ENCODE measurements around the gene PLP2.
"Not testable (repeated sequence)": the region's sequence is repeated elsewhere in the genome, so short reads cannot be mapped to it uniquely, and the experiment has no call there.

Gene PLP2

DNA sequence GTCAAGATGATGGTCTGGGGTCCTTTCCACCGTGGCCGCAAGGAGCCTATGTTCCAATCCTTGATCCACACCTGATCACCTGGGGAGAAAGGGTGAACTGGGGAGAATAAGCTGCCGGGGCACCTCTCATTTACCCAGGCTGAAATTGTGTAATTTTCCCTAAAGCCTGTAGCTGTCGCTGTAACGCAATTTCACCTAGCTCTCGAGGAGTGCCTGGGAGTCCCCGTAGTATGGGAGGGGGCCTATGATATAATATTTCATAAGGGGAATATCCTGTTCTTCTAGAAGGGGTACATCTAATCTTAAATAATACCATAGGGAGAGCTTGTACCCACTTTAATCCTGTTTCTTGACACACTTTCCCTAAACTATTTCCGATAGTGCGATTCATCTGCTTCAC is 29.4 kb upstream of the PLP2 start:
- H3K79me2 ChIP-seq (ENCODE audit: insufficient read depth, low read length); H2AFZ ChIP-seq (ENCODE audit: low read length); H3K36me3 ChIP-seq (ENCODE audit: insufficient read depth, low read length); H3K9me3 ChIP-seq (ENCODE audit: low read length); H3K4me1 ChIP-seq (ENCODE audit: insufficient read depth, low read length, severe bottlenecking); H4K20me1 ChIP-seq (ENCODE audit: insufficient read depth, low read length); H3K9ac ChIP-seq (ENCODE audit: low read length); H3F3A ChIP-seq (ENCODE audit: insufficient read depth, low read length); H3K9me2 ChIP-seq (ENCODE audit: low read depth, low read length); H3K27ac ChIP-seq (ENCODE audit: low read depth, low read length, poor library complexity, severe bottlenecking); H3K4me2 ChIP-seq (ENCODE audit: low read length); H3K4me3 ChIP-seq (ENCODE audit: low read depth, low read length, poor library complexity, severe bottlenecking); H3K27me3 ChIP-seq (ENCODE audit: insufficient read depth, low read length): not testable (repeated sequence)
- TF ChIP-seq CTCF (IDR thresholded peaks at IDR 0.05; ENCODE audit: low read length), result peak; percentile 45

GRCh38 chrX:49143154-49143553 is 28.5 kb upstream of the PLP2 start:
- not testable (repeated sequence) for H3K4me2 ChIP-seq (ENCODE audit: low read length); H3K79me2 ChIP-seq (ENCODE audit: insufficient read depth, low read length); H3K36me3 ChIP-seq (ENCODE audit: insufficient read depth, low read length); H3K27me3 ChIP-seq (ENCODE audit: insufficient read depth, low read length); H3K27ac ChIP-seq (ENCODE audit: low read depth, low read length, poor library complexity, severe bottlenecking); H4K20me1 ChIP-seq (ENCODE audit: insufficient read depth, low read length); H3F3A ChIP-seq (ENCODE audit: insufficient read depth, low read length); H3K9ac ChIP-seq (ENCODE audit: low read length); H2AFZ ChIP-seq (ENCODE audit: low read length); H3K4me1 ChIP-seq (ENCODE audit: insufficient read depth, low read length, severe bottlenecking); H3K9me3 ChIP-seq (ENCODE audit: low read length); H3K4me3 ChIP-seq (ENCODE audit: low read depth, low read length, poor library complexity, severe bottlenecking); H3K9me2 ChIP-seq (ENCODE audit: low read depth, low read length)

DNA sequence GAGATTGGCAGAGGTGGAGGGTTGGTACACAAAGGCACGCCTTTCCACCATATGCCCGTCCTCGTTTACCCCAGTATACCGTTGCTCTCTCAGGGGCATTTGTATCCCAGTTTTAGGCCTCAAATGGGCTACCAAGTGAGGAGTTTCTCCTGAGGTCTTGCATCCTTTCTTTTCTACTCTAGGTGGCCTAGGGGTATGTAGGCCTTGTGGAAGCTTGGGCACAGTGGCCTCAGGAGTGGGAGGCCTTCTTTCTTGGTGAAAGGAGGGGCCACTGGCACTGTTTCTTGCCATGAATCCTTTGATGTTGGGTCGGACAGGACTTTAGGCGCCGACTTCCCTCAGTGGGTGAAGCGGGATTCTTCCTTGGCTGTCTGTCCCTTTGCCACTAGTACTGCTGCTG is 24.4 kb upstream of the PLP2 start:
- no peaks in the 10 kb centered on the region; the same call in 1 of the 2 replicates for H3K36me3 ChIP-seq (ENCODE audit: insufficient read depth, low read length)
- peaks cover 3% of the 10 kb centered on the region for H3K4me1 ChIP-seq (ENCODE audit: insufficient read depth, low read length, severe bottlenecking)
- no peak overlapping the region for H3K4me3 ChIP-seq (ENCODE audit: low read depth, low read length, poor library complexity, severe bottlenecking)
- H4K20me1 ChIP-seq (ENCODE audit: insufficient read depth, low read length), result no peaks in the 10 kb centered on the region
- no peaks in the 10 kb centered on the region for H3K27me3 ChIP-seq (ENCODE audit: insufficient read depth, low read length)
- no peaks in the 10 kb centered on the region for H3K9me2 ChIP-seq (ENCODE audit: low read depth, low read length)
- no peaks in the 10 kb centered on the region for H3F3A ChIP-seq (ENCODE audit: insufficient read depth, low read length)
- TF ChIP-seq CTCF (IDR thresholded peaks at IDR 0.05; ENCODE audit: low read length), result no peak
- TF ChIP-seq EZH2 (IDR thresholded peaks at IDR 0.05; ENCODE audit: borderline replicate concordance, low read length), result no peak
- H2AFZ ChIP-seq (ENCODE audit: low read length), result no peak overlapping the region
- no peaks in the 10 kb centered on the region for H3K79me2 ChIP-seq (ENCODE audit: insufficient read depth, low read length)
- no peaks in the 10 kb centered on the region for H3K9me3 ChIP-seq (ENCODE audit: low read length)
- no peak overlapping the region for H3K4me2 ChIP-seq (ENCODE audit: low read length)
- no peak overlapping the region for H3K9ac ChIP-seq (ENCODE audit: low read length)
- no peak overlapping the region for H3K27ac ChIP-seq (ENCODE audit: low read depth, low read length, poor library complexity, severe bottlenecking)

GRCh38 chrX:49147936-49148335 is 23.8 kb upstream of the PLP2 start:
- Histone ChIP-seq H3K27ac (ENCODE audit: low read depth, low read length, poor library complexity, severe bottlenecking) (no peak overlapping the region), H3K79me2 (ENCODE audit: insufficient read depth, low read length) (no peaks in the 10 kb centered on the region), H3K4me3 (ENCODE audit: low read depth, low read length, poor library complexity, severe bottlenecking) (no peak overlapping the region), H2AFZ (ENCODE audit: low read length) (no peak overlapping the region), H3K9ac (ENCODE audit: low read length) (no peak overlapping the region), H3K4me1 (ENCODE audit: insufficient read depth, low read length, severe bottlenecking) (peaks cover 3% of the 10 kb centered on the region), H3K9me3 (ENCODE audit: low read length) (no peaks in the 10 kb centered on the region), H4K20me1 (ENCODE audit: insufficient read depth, low read length) (no peaks in the 10 kb centered on the region), H3K4me2 (ENCODE audit: low read length) (no peak overlapping the region), H3F3A (ENCODE audit: insufficient read depth, low read length) (no peaks in the 10 kb centered on the region), H3K9me2 (ENCODE audit: low read depth, low read length) (no peaks in the 10 kb centered on the region), H3K27me3 (ENCODE audit: insufficient read depth, low read length) (no peaks in the 10 kb centered on the region), H3K36me3 (ENCODE audit: insufficient read depth, low read length) (no peaks in the 10 kb centered on the region; the same call in 1 of the 2 replicates)
- TF ChIP-seq CTCF (IDR thresholded peaks at IDR 0.05; ENCODE audit: low read length) (no peak), EZH2 (IDR thresholded peaks at IDR 0.05; ENCODE audit: borderline replicate concordance, low read length) (no peak)

DNA sequence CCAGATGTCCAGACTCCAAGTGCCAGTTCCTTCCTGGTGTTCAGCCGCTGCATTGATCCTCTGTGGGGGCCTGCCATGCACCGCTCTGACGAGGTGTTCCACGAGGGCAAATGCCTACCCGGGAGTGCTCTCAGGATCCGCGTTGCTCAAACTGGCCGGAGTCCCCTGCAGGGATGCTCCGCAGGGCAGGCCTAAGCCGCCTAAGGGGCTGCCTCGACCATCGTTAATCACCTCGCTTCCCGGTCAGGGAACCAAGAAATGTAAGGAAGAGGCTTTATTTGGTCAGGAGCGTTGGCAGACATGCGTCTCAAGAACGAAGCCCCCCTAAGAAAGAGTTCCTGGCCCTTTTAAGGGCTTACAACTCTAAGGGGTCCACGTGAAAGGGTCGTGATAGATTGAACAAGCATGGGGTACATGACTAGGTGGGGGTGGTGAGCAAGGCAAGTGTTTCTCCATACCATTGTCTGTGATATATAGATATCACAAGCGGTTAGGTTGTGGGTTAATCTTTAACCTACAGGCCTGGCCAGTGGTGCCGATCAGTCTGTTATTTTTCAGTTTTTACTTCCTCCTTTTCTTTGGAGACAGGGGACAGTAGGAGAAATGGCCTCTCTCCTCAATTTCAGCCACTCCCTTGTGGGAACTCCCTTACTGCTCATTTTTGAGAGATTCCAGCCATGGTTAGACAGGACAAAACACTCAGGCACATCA is 23.2 kb upstream of the PLP2 start:
- not testable (repeated sequence) for H3K9ac ChIP-seq (ENCODE audit: low read length); H4K20me1 ChIP-seq (ENCODE audit: insufficient read depth, low read length); H3K4me2 ChIP-seq (ENCODE audit: low read length); H3K36me3 ChIP-seq (ENCODE audit: insufficient read depth, low read length); H2AFZ ChIP-seq (ENCODE audit: low read length); H3F3A ChIP-seq (ENCODE audit: insufficient read depth, low read length); H3K79me2 ChIP-seq (ENCODE audit: insufficient read depth, low read length); H3K9me3 ChIP-seq (ENCODE audit: low read length); H3K4me1 ChIP-seq (ENCODE audit: insufficient read depth, low read length, severe bottlenecking); H3K9me2 ChIP-seq (ENCODE audit: low read depth, low read length); H3K27me3 ChIP-seq (ENCODE audit: insufficient read depth, low read length); H3K27ac ChIP-seq (ENCODE audit: low read depth, low read length, poor library complexity, severe bottlenecking); H3K4me3 ChIP-seq (ENCODE audit: low read depth, low read length, poor library complexity, severe bottlenecking)

All from OCI-LY1 (cell line).